K562 (cell line): Measurements from ENCODE around the gene PNPLA2. TPM values are rescaled to one million over a fixed set of nuclear protein-coding genes. Genes with fewer than 3 reads are reported as not detected.

Source experiments
- CSDE1 ChIP-seq, 2 experiments: fragments of 450-650 bp; IDR thresholded peaks; 2 replicates each; pipeline ENCODE4 v1.6.1; 2016; ENCODE audit warnings: mild to moderate bottlenecking in 1 of 2
- EZH2 ChIP-seq: IDR thresholded peaks from 2 replicates; pipeline ENCODE4 v1.6.1; 2012; ENCODE audit warnings: low read depth, mild to moderate bottlenecking, inconsistent platforms, low read length, borderline replicate concordance
- HCFC1 ChIP-seq: IDR thresholded peaks from 2 replicates; pipeline ENCODE4 v1.6.1; 2012; ENCODE audit warnings: low read depth, low read length, improper control_type of control experiment
- HDAC2 ChIP-seq: fragments of 450-650 bp; IDR thresholded peaks from 2 replicates; pipeline ENCODE4 v1.6.1; 2016; ENCODE audit warnings: mild to moderate bottlenecking
- KDM2B ChIP-seq: fragments of 250-450 bp; sonication (Bioruptor Pico); IDR thresholded peaks from 2 replicates; pipeline ENCODE4 v1.8.0; 2021; ENCODE audit warnings: mild to moderate bottlenecking, moderate library complexity
- KDM4B ChIP-seq, 2 experiments: fragments of 450-650 bp in 1 of 2; sonication (generic) in 1 of 2; IDR thresholded peaks; 2 replicates each; pipeline ENCODE4 v1.6.1; 2016 to 2017; ENCODE audit warnings: borderline replicate concordance in 2 of 2, antibody characterized with exemption in 1 of 2, low read depth in 1 of 2, mild to moderate bottlenecking in 1 of 2
- MCM5 ChIP-seq: fragments of 450-650 bp; IDR thresholded peaks from 2 replicates; pipeline ENCODE4 v1.6.1; 2016; ENCODE audit warnings: low read depth
- NFIX ChIP-seq: fragments of 250-450 bp; sonication (Bioruptor Pico); IDR thresholded peaks from 2 replicates; pipeline ENCODE4 v1.4.0; 2020; ENCODE audit warnings: low read depth, mild to moderate bottlenecking, moderate library complexity
- NFRKB ChIP-seq: fragments of 450-650 bp; IDR thresholded peaks from 2 replicates; pipeline ENCODE4 v1.6.1; 2016; ENCODE audit warnings: low read depth
- PRMT5 ChIP-seq: sonication (generic); formaldehyde crosslinking; IDR thresholded peaks from 2 replicates; pipeline ENCODE4 v1.5.0; 2020; ENCODE audit warnings: missing genetic modification reagents
- RBM14 ChIP-seq: fragments of 200-400 bp; formaldehyde crosslinking; IDR thresholded peaks from 2 replicates; pipeline ENCODE4 v1.6.1; 2018; ENCODE audit warnings: low read depth, mild to moderate bottlenecking, low read length, moderate library complexity, borderline replicate concordance; ENCODE audit not compliant: insufficient read depth
- RBM17 ChIP-seq: fragments of 200-400 bp; formaldehyde crosslinking; IDR thresholded peaks from 2 replicates; pipeline ENCODE4 v1.6.1; 2017; ENCODE audit warnings: low read depth, mild to moderate bottlenecking, low read length, borderline replicate concordance
- SAFB2 ChIP-seq: fragments of 200-400 bp; formaldehyde crosslinking; IDR thresholded peaks from 2 replicates; pipeline ENCODE4 v1.6.1; 2018; ENCODE audit warnings: borderline replicate concordance, low read length, low read depth, moderate library complexity; ENCODE audit not compliant: severe bottlenecking
- SETDB1 ChIP-seq: IDR thresholded peaks from one replicate; pipeline ENCODE4 v1.6.1; 2012; ENCODE audit warnings: low read length, control low read depth, inconsistent platforms
- SMAD2 ChIP-seq: fragments of 150-350 bp; IDR thresholded peaks from 2 replicates; pipeline ENCODE4 v1.6.1; 2014; ENCODE audit warnings: low read depth, mild to moderate bottlenecking, low read length
- SRF ChIP-seq, 2 experiments: fragments of 250-450, 450-650 bp in 1 of 2; sonication (Bioruptor Pico) in 1 of 2; sonication (generic) in 1 of 2; formaldehyde crosslinking; IDR thresholded peaks; 2 replicates each; pipeline versions ENCODE4 v1.5.0 to v1.5.1; 2020 to 2022; ENCODE audit warnings: mild to moderate bottlenecking in 1 of 2, missing genetic modification reagents in 1 of 2
- TAF15 ChIP-seq: fragments of 200-400 bp; formaldehyde crosslinking; IDR thresholded peaks from 2 replicates; pipeline ENCODE4 v1.6.1; 2017; ENCODE audit warnings: mild to moderate bottlenecking, low read depth, low read length, moderate library complexity
- TRIM28 ChIP-seq: fragments of 450-650 bp; IDR thresholded peaks from 2 replicates; pipeline ENCODE4 v1.6.1; 2017
- ZBTB1 ChIP-seq: sonication (generic); formaldehyde crosslinking; IDR thresholded peaks from 2 replicates; pipeline ENCODE4 v1.8.1; 2023; ENCODE audit warnings: missing genetic modification reagents, low read depth, mild to moderate bottlenecking, borderline replicate concordance
- ZNF12 ChIP-seq: sonication (generic); formaldehyde crosslinking; IDR thresholded peaks from 2 replicates; pipeline ENCODE4 v1.4.0; 2020; ENCODE audit warnings: mild to moderate bottlenecking, missing genetic modification reagents
- polyA plus RNA-seq, 8 experiments: library from polyadenylated mRNA; depleted of rRNA in 4 of 8; stranded (reverse) in 5 of 8; unstranded in 3 of 8; fragments of >200 nt; fragmentation: Nextera tagmentation in 2 of 8; fragmentation: Illumina TruSeq in 1 of 8; extraction: Ambion mirVana in 2 of 8; extraction: Trizol in 1 of 8; gene quantifications; 2 replicates each; pipeline versions ENCODE4 v1.2.1 to v1.2.3, GENCODE V29; 2011 to 2014; ENCODE audit warnings: inconsistent platforms in 1 of 8, missing spikeins in 1 of 8
- total RNA-seq, 7 experiments: library from RNA; depleted of rRNA in 6 of 7; stranded (reverse); fragments of >200 nt in 6 of 7; fragmentation: Illumina TruSeq in 2 of 7; extraction: Trizol in 2 of 7; gene quantifications; 2 replicates each; pipeline versions ENCODE4 v1.2.1 to v1.2.3, GENCODE V29; 2011 to 2021; ENCODE audit warnings: low replicate concordance in 1 of 7
- TF ChIP-seq, protein P1 (sequence below): fragments of 450-650 bp; IDR thresholded peaks from 2 replicates; pipeline ENCODE4 v1.7.1; 2018; ENCODE audit warnings: mild to moderate bottlenecking, low read depth; ENCODE audit not compliant: partially characterized antibody
- TF ChIP-seq, protein P2 (sequence below): fragments of 250-450 bp; sonication (Bioruptor Pico); IDR thresholded peaks from 2 replicates; pipeline ENCODE4 v1.8.0; 2021; ENCODE audit warnings: borderline replicate concordance, mild to moderate bottlenecking, moderate library complexity; ENCODE audit not compliant: poor library complexity, severe bottlenecking
- TF ChIP-seq, protein P3 (sequence below): sonication (generic); formaldehyde crosslinking; IDR thresholded peaks from 2 replicates; pipeline ENCODE4 v1.8.0; 2022; ENCODE audit warnings: mild to moderate bottlenecking, low read depth, missing genetic modification reagents

Gene PNPLA2
- total and polyA plus RNA-seq, 9 of the 15 experiments (the other 6 are each of a cell fraction or from before 2014, with no cell fraction given) = 0.39 to 87.1 (median 8.4) TPM

DNA sequence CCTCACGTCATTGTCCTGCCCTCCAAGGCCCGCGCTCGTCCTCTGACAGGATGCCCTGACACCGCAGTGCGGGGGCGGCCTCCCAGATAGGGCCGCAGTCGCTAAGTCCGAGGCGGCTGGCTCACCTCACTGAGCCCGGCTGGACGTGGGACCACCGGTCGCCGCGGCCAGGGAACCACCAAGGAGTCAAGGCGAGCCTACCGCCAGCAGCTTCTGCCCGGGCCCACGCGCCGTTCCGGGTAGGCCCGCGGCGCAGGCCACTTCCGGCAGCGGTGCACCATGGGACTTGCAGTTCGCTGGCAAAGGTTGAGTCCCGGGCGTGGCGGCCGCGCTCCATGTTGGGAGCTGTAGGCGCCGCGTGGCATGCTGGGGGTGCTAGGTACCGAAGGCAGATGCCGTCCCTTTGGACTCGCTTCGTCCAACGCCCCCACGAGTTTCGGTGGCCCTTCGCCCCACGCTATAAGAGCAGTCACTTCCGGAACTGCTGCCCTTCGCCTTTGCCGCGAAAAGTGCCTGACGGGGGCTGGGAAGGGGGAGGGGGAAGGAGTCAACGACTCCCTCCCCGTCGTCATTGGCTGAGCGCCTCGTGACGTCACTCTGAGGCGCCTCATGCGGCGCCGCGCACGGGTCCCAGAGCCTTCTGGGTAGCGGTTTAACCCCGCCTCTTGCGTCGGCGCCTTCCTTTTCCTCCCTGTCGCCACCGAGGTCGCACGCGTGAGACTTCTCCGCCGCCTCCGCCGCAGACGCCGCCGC, 9.3 kb upstream of the PNPLA2 start, which contains the start of gene RPLP2 (continued):
- peak; percentile 63 for TF ChIP-seq HDAC2
- no peak for TF ChIP-seq TAF15
- TF ChIP-seq SRF (CRISPR knock-in tag; IDR thresholded peaks at IDR 0.05) = peak; percentile 51 to 71; a peak in 3 of 4 replicates
- TF ChIP-seq NFIX (CRISPR knock-in tag) = no peak
- TF ChIP-seq ZBTB1 = peak; percentile 90; the same call in 1 of the 2 replicates
- no peak; a peak in 1 of 4 replicates for TF ChIP-seq KDM4B (IDR thresholded peaks at IDR 0.05; ENCODE audit: borderline replicate concordance in 2 of 2, low read depth in 1 of 2)
- peak; percentile 80 for TF ChIP-seq NFRKB
- 0 out of 2 replicates have a peak, but pooled peaks have one; percentile 62 for TF ChIP-seq RBM14
- TF ChIP-seq ZNF12 (CRISPR knock-in tag) = no peak
- TF ChIP-seq KDM2B = no peak
- TF ChIP-seq, protein P1, sequence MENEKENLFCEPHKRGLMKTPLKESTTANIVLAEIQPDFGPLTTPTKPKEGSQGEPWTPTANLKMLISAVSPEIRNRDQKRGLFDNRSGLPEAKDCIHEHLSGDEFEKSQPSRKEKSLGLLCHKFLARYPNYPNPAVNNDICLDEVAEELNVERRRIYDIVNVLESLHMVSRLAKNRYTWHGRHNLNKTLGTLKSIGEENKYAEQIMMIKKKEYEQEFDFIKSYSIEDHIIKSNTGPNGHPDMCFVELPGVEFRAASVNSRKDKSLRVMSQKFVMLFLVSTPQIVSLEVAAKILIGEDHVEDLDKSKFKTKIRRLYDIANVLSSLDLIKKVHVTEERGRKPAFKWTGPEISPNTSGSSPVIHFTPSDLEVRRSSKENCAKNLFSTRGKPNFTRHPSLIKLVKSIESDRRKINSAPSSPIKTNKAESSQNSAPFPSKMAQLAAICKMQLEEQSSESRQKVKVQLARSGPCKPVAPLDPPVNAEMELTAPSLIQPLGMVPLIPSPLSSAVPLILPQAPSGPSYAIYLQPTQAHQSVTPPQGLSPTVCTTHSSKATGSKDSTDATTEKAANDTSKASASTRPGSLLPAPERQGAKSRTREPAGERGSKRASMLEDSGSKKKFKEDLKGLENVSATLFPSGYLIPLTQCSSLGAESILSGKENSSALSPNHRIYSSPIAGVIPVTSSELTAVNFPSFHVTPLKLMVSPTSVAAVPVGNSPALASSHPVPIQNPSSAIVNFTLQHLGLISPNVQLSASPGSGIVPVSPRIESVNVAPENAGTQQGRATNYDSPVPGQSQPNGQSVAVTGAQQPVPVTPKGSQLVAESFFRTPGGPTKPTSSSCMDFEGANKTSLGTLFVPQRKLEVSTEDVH = peak; percentile 96
- TF ChIP-seq SMAD2 = no peak
- peak; percentile 50 for TF ChIP-seq SETDB1
- no peak for TF ChIP-seq MCM5
- TF ChIP-seq, protein P2, sequence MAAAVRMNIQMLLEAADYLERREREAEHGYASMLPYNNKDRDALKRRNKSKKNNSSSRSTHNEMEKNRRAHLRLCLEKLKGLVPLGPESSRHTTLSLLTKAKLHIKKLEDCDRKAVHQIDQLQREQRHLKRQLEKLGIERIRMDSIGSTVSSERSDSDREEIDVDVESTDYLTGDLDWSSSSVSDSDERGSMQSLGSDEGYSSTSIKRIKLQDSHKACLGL = peak; percentile 73
- TF ChIP-seq RBM17 = no peak
- no peak for TF ChIP-seq EZH2
- TF ChIP-seq HCFC1 = peak; percentile 87
- peak in 1 of 2 experiments; percentile 91; a peak in 2 of 4 replicates for TF ChIP-seq CSDE1 (IDR thresholded peaks at IDR 0.05)
- TF ChIP-seq, protein P3, sequence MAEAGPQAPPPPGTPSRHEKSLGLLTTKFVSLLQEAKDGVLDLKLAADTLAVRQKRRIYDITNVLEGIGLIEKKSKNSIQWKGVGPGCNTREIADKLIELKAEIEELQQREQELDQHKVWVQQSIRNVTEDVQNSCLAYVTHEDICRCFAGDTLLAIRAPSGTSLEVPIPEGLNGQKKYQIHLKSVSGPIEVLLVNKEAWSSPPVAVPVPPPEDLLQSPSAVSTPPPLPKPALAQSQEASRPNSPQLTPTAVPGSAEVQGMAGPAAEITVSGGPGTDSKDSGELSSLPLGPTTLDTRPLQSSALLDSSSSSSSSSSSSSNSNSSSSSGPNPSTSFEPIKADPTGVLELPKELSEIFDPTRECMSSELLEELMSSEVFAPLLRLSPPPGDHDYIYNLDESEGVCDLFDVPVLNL (CRISPR knock-in tag) = peak; percentile 79
- TF ChIP-seq SAFB2 = no peak
- TF ChIP-seq PRMT5 (CRISPR knock-in tag) = no peak
- 0 out of 2 replicates have a peak, but pooled peaks have one; percentile 20 for TF ChIP-seq TRIM28
